ENCODE data around the gene PPT2.

Gene PPT2

GRCh38 chr6:32167154-32167760, 13.3 kb downstream of the PPT2 start:
- in situ Hi-C loops (cut with HindIII; ENCODE audit: low pct_unique_long_range_greater_than_20kb, low sequenced_read_pairs) = no loop called here
- no peak for DNase-seq (ENCODE audit: low read depth in 1 of 2, low spot score in 1 of 2)
- TF ChIP-seq JUND (IDR thresholded peaks at IDR 0.05; ENCODE audit: low read depth) = no peak

- DNase-seq (ENCODE audit: low read depth in 1 of 2, low spot score in 1 of 2) = no peak
- no peak for TF ChIP-seq JUND (IDR thresholded peaks at IDR 0.05; ENCODE audit: low read depth)
- in situ Hi-C loops (cut with HindIII; ENCODE audit: low pct_unique_long_range_greater_than_20kb, low sequenced_read_pairs) = no loop called here
Measured at GRCh38 chr6:32167761-32168262, 13.9 kb downstream of the PPT2 start.

GRCh38 chr6:32168350-32168749, 14.4 kb downstream of the PPT2 start:
- TF ChIP-seq JUND (IDR thresholded peaks at IDR 0.05; ENCODE audit: low read depth) = no peak
- in situ Hi-C loops (cut with HindIII; ENCODE audit: low pct_unique_long_range_greater_than_20kb, low sequenced_read_pairs) = no loop called here
- DNase-seq (ENCODE audit: low read depth in 1 of 2, low spot score in 1 of 2) = no peak

GRCh38 chr6:32168807-32169591, 15.1 kb downstream of the PPT2 start:
- DNase-seq (ENCODE audit: low read depth in 1 of 2, low spot score in 1 of 2) = no peak
- in situ Hi-C loops (cut with HindIII; ENCODE audit: low pct_unique_long_range_greater_than_20kb, low sequenced_read_pairs) = no loop called here
- TF ChIP-seq JUND (IDR thresholded peaks at IDR 0.05; ENCODE audit: low read depth) = no peak

- in situ Hi-C loops (cut with HindIII; ENCODE audit: low pct_unique_long_range_greater_than_20kb, low sequenced_read_pairs) = no loop called here
Measured at GRCh38 chr6:32170294-32170693, 16.4 kb downstream of the PPT2 start.

GRCh38 chr6:32171234-32171633, 17.3 kb downstream of the PPT2 start:
- no peak for TF ChIP-seq JUND (IDR thresholded peaks at IDR 0.05; ENCODE audit: low read depth)
- DNase-seq (ENCODE audit: low read depth in 1 of 2, low spot score in 1 of 2) = no peak
- in situ Hi-C loops (cut with HindIII; ENCODE audit: low pct_unique_long_range_greater_than_20kb, low sequenced_read_pairs) = no loop called here

More at GRCh38 chr6:32170294-32170693, 16.4 kb downstream of the PPT2 start:
- TF ChIP-seq JUND (IDR thresholded peaks at IDR 0.05; ENCODE audit: low read depth) = no peak
- DNase-seq (ENCODE audit: low read depth in 1 of 2, low spot score in 1 of 2) = no peak

GRCh38 chr6:32173051-32173727, 19.2 kb downstream of the PPT2 start:
- in situ Hi-C loops (cut with HindIII; ENCODE audit: low pct_unique_long_range_greater_than_20kb, low sequenced_read_pairs) = no loop called here
- TF ChIP-seq JUND (IDR thresholded peaks at IDR 0.05; ENCODE audit: low read depth) = no peak
- peak in 1 of 2 experiments; percentile 63 for DNase-seq (ENCODE audit: low read depth in 1 of 2, low spot score in 1 of 2)

GRCh38 chr6:32174416-32174815, 20.5 kb downstream of the PPT2 start:
- in situ Hi-C loops (cut with HindIII; ENCODE audit: low pct_unique_long_range_greater_than_20kb, low sequenced_read_pairs) = no loop called here
- no peak for TF ChIP-seq JUND (IDR thresholded peaks at IDR 0.05; ENCODE audit: low read depth)
- no peak for DNase-seq (ENCODE audit: low read depth in 1 of 2, low spot score in 1 of 2)

- TF ChIP-seq JUND (IDR thresholded peaks at IDR 0.05; ENCODE audit: low read depth) = no peak
- DNase-seq (ENCODE audit: low read depth in 1 of 2, low spot score in 1 of 2) = no peak
- in situ Hi-C loops (cut with HindIII; ENCODE audit: low pct_unique_long_range_greater_than_20kb, low sequenced_read_pairs) = no loop called here
Measured at GRCh38 chr6:32175322-32175710, 21.4 kb downstream of the PPT2 start.

GRCh38 chr6:32175711-32176475, 22.0 kb downstream of the PPT2 start, which contains the start of gene AGPAT1:
Gene AGPAT1 (minus strand): TSS chr6:32176084. CDS start chr6:32171496, 4,588 bp downstream.
- in situ Hi-C loops (cut with HindIII; ENCODE audit: low pct_unique_long_range_greater_than_20kb, low sequenced_read_pairs) = no loop called here
- peak; percentile 92 to 97 for DNase-seq (ENCODE audit: low read depth in 1 of 2, low spot score in 1 of 2)
- no peak for TF ChIP-seq JUND (IDR thresholded peaks at IDR 0.05; ENCODE audit: low read depth)

GRCh38 chr6:32176476-32177182, 22.7 kb downstream of the PPT2 start:
- in situ Hi-C loops (cut with HindIII; ENCODE audit: low pct_unique_long_range_greater_than_20kb, low sequenced_read_pairs) = no loop called here
- no peak for DNase-seq (ENCODE audit: low read depth in 1 of 2, low spot score in 1 of 2)
- no peak for TF ChIP-seq JUND (IDR thresholded peaks at IDR 0.05; ENCODE audit: low read depth)
